Trophoblast cell (in vitro differentiated cells and primary cell): ENCODE measurements around the gene NRXN3.

Experiments
- DNase-seq, 2 donors: peaks; one replicate each; pipeline ENCODE4 v3.0.0-alpha.2; 2016
- H2AFZ ChIP-seq: 2 replicates; pipeline ENCODE4 v1.6.1; 2013; ENCODE audit warnings: low read length, moderate library complexity, mild to moderate bottlenecking; ENCODE audit not compliant: insufficient read depth, poor library complexity
- H2AK5ac ChIP-seq: 2 replicates; pipeline ENCODE4 v1.6.1; 2013; ENCODE audit warnings: mild to moderate bottlenecking, low read length
- H2BK120ac ChIP-seq: 2 replicates; pipeline ENCODE4 v1.6.1; 2013; ENCODE audit warnings: low read length, mild to moderate bottlenecking, moderate library complexity; ENCODE audit not compliant: insufficient read depth, poor library complexity
- H2BK12ac ChIP-seq: 2 replicates; pipeline ENCODE4 v1.6.1; 2013; ENCODE audit warnings: mild to moderate bottlenecking, low read length, moderate library complexity
- H2BK5ac ChIP-seq: 2 replicates; pipeline ENCODE4 v1.6.1; 2013; ENCODE audit warnings: low read length, low read depth, moderate library complexity, mild to moderate bottlenecking; ENCODE audit not compliant: poor library complexity
- H3K14ac ChIP-seq: 2 replicates; pipeline ENCODE4 v1.6.1; 2013; ENCODE audit warnings: mild to moderate bottlenecking, low read length
- H3K18ac ChIP-seq: 2 replicates; pipeline ENCODE4 v1.6.1; 2013; ENCODE audit warnings: mild to moderate bottlenecking, low read length
- H3K23ac ChIP-seq: 2 replicates; pipeline ENCODE4 v1.6.1; 2013; ENCODE audit warnings: low read length
- H3K27ac ChIP-seq: 2 replicates; pipeline ENCODE4 v1.5.1; 2013; ENCODE audit warnings: low read depth, mild to moderate bottlenecking, inconsistent platforms, low read length, moderate library complexity
- H3K27me3 ChIP-seq: 2 replicates; pipeline ENCODE4 v1.6.1; 2013; ENCODE audit warnings: inconsistent platforms, mild to moderate bottlenecking, low read length, moderate library complexity; ENCODE audit not compliant: insufficient read depth
- H3K36me3 ChIP-seq, 2 experiments: 1 replicate in 1 of 2; 2 replicates in 1 of 2; pipeline ENCODE4 v1.6.1; 2013; ENCODE audit warnings: low read length in 2 of 2, mild to moderate bottlenecking in 2 of 2, moderate library complexity in 1 of 2; ENCODE audit not compliant: insufficient read depth in 2 of 2, control insufficient read depth in 1 of 2
- H3K4ac ChIP-seq: 2 replicates; pipeline ENCODE4 v1.6.1; 2013; ENCODE audit warnings: low read depth, mild to moderate bottlenecking, low read length, moderate library complexity
- H3K4me1 ChIP-seq, 2 experiments: 1 replicate in 1 of 2; 2 replicates in 1 of 2; pipeline ENCODE4 v1.6.1; 2013; ENCODE audit warnings: low read length in 2 of 2, mild to moderate bottlenecking in 2 of 2, moderate library complexity in 1 of 2; ENCODE audit not compliant: insufficient read depth in 2 of 2, control insufficient read depth in 1 of 2
- H3K4me2 ChIP-seq: 2 replicates; pipeline ENCODE4 v1.6.1; 2013; ENCODE audit warnings: inconsistent platforms, mild to moderate bottlenecking, low read length, moderate library complexity
- H3K4me3 ChIP-seq: 2 replicates; pipeline ENCODE4 v1.5.1; 2013; ENCODE audit warnings: mild to moderate bottlenecking, low read depth, low read length, inconsistent platforms
- H3K79me1 ChIP-seq: one replicate; pipeline ENCODE4 v1.6.1; 2013; ENCODE audit warnings: low read length
- H3K79me2 ChIP-seq: 2 replicates; pipeline ENCODE4 v1.6.1; 2013; ENCODE audit warnings: low read length, mild to moderate bottlenecking; ENCODE audit not compliant: control insufficient read depth, insufficient read depth, poor library complexity
- H3K9ac ChIP-seq: 2 replicates; pipeline ENCODE4 v1.6.1; 2013; ENCODE audit warnings: mild to moderate bottlenecking, low read length
- H3K9me3 ChIP-seq: 2 replicates; pipeline ENCODE4 v1.6.1; 2013; ENCODE audit warnings: low read depth, mild to moderate bottlenecking, control low read depth, inconsistent platforms, low read length; ENCODE audit not compliant: insufficient read depth
- H4K12ac ChIP-seq: 2 replicates; pipeline ENCODE4 v1.6.1; 2013; ENCODE audit warnings: low read depth, mild to moderate bottlenecking, low read length, moderate library complexity
- H4K8ac ChIP-seq: 2 replicates; pipeline ENCODE4 v1.6.1; 2013; ENCODE audit warnings: low read depth, mild to moderate bottlenecking, low read length, moderate library complexity
- H4K91ac ChIP-seq: one replicate; pipeline ENCODE4 v1.6.1; 2013; ENCODE audit warnings: low read depth, mild to moderate bottlenecking, low read length, moderate library complexity
- WGBS: extraction: QIAGEN DNeasy Blood & Tissue Kit; methylation state at CpG from one replicate; pipeline ENCODE4 v1.1.7; 2013; ENCODE audit warnings: missing lambda C conversion rate; ENCODE audit not compliant: insufficient read length, insufficient coverage; ENCODE audit errors: extremely low coverage; 5-methylcytosine and 5-hydroxymethylcytosine counted together

NRXN3 gene

DNA sequence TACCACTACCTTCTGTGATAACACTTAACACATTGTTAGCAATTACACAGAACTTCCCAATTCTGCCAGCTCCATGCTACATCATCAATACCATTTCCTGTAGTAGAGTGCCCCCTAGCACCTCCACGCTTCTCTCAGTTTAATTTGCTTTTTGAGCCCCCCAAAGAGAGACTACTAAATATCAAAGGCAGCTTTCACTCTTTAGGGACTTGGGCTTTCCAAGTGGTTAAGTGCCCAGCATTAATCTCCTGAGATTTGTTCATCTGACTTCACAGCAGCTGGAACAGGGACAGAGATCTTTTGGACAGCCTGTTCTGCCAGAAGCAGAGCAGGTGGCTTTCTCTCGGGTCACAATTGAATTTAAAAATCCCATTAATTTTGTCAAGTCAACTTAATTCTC, 1086.2 kb downstream of the NRXN3 start:
- H3K14ac ChIP-seq, result no peak overlapping the region
- H2AFZ ChIP-seq, result no peak overlapping the region
- H3K4me2 ChIP-seq, result no peak overlapping the region
- no peak overlapping the region for H3K4ac ChIP-seq
- no peaks in the 10 kb centered on the region for H3K36me3 ChIP-seq
- no peaks in the 10 kb centered on the region for H3K4me1 ChIP-seq
- H3K27me3 ChIP-seq, result no peaks in the 10 kb centered on the region
- H2BK5ac ChIP-seq, result no peak overlapping the region
- H3K9me3 ChIP-seq, result no peaks in the 10 kb centered on the region
- H3K9ac ChIP-seq, result no peak overlapping the region
- no peak overlapping the region for H2BK12ac ChIP-seq
- no peak overlapping the region for H3K27ac ChIP-seq
- no peak overlapping the region for H4K12ac ChIP-seq
- no peak overlapping the region for H3K23ac ChIP-seq
- H3K79me1 ChIP-seq, result no peaks in the 10 kb centered on the region
- no peak overlapping the region for H4K91ac ChIP-seq
- no peak for DNase-seq
- no peak overlapping the region for H2BK120ac ChIP-seq
- no peak overlapping the region for H2AK5ac ChIP-seq
- H3K4me3 ChIP-seq, result no peak overlapping the region
- no CpG with 5 or more reads among the region's 2 CpGs for WGBS
- no peaks in the 10 kb centered on the region for H3K79me2 ChIP-seq
- H4K8ac ChIP-seq, result no peak overlapping the region
- H3K18ac ChIP-seq, result no peak overlapping the region

DNA sequence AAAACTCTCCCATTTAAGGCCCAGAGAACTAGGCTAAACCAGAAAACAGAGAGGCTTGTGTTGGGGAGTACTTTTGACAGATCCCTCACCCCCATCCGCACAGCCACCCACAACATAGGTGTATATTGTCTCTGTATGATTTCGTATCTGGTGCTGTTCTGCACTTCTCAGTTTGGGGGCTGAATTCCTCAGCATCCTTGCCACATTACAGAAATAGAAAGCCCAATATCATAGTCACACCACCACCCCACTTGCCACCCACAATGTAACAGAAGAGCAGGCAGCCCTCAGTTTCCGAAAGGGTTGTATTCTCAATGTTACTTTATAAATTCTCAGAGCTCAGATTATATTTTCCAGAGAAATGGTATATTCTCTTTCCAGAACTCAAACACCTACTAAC, 1090.2 kb downstream of the NRXN3 start:
- H3K9me3 ChIP-seq, result no peaks in the 10 kb centered on the region
- H3K4ac ChIP-seq, result no peak overlapping the region
- WGBS, result no CpG with 5 or more reads among the region's 3 CpGs
- no peak overlapping the region for H2AK5ac ChIP-seq
- no peak overlapping the region for H3K9ac ChIP-seq
- H2AFZ ChIP-seq, result no peak overlapping the region
- no peaks in the 10 kb centered on the region for H3K36me3 ChIP-seq
- no peak for DNase-seq
- no peak overlapping the region for H4K91ac ChIP-seq
- H3K14ac ChIP-seq, result no peak overlapping the region
- no peak overlapping the region for H3K23ac ChIP-seq
- H4K8ac ChIP-seq, result no peak overlapping the region
- no peak overlapping the region for H2BK5ac ChIP-seq
- H3K79me2 ChIP-seq, result no peaks in the 10 kb centered on the region
- no peak overlapping the region for H2BK120ac ChIP-seq
- H3K18ac ChIP-seq, result no peak overlapping the region
- H3K27me3 ChIP-seq, result no peaks in the 10 kb centered on the region
- H3K4me2 ChIP-seq, result no peak overlapping the region
- H3K27ac ChIP-seq, result no peak overlapping the region
- H3K4me3 ChIP-seq, result no peak overlapping the region
- no peak overlapping the region for H2BK12ac ChIP-seq
- no peak overlapping the region for H4K12ac ChIP-seq
- H3K79me1 ChIP-seq, result no peaks in the 10 kb centered on the region
- no peaks in the 10 kb centered on the region for H3K4me1 ChIP-seq

DNA sequence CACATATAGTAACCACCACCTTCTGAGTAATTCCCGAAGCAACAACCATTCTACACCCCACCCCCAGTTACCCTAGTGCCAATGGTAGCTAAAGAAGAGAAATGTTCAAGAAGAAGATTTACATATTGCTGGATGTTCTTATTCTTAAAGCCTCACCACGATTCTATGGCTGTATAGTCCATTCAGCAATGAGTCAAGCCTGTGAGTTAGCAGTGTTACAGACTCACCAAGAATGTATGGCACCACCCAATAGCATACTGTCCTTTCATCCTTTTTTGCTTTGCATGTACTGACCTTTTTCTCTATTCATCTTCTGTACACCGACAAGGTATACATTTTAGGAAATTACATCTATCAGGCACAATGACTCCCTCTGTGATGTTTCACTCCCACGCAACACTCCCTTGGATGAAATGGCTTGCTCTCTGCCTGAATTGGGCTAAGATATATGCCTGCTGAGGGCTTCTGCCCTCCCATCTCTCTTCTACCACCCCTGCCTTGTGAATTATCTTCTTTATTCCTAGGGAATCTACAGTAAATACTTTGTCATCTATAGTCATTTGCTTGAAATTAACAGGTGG, 1095.3 kb downstream of the NRXN3 start:
- no CpG with 5 or more reads among the region's 4 CpGs for WGBS
- no peak for DNase-seq

DNA sequence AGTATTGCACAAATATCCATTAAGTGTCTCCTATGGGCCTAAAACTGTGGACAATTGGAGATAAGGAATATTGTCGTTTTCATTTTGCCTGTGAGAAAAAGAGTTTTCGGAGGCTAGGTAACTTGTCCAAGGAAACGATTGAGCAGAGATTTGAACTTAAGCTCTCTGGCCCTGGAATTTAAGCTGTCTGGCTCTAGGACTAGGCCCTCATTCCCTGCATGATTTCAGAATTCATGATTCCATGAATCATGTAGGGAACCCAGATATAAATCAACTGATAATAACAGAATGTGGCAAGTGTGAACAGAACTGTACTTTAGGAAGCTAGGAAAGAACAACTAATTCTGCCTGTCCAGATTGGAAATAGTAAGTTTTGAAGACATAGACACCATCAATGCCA, 1100.2 kb downstream of the NRXN3 start:
- H2AK5ac ChIP-seq, result no peak overlapping the region
- H2BK12ac ChIP-seq, result no peak overlapping the region
- no peak overlapping the region for H2BK120ac ChIP-seq
- no peak overlapping the region for H4K8ac ChIP-seq
- H3K9ac ChIP-seq, result no peak overlapping the region
- no peak overlapping the region for H2BK5ac ChIP-seq
- H3K79me1 ChIP-seq, result no peaks in the 10 kb centered on the region
- H3K23ac ChIP-seq, result no peak overlapping the region
- H3K14ac ChIP-seq, result no peak overlapping the region
- no peaks in the 10 kb centered on the region for H3K27me3 ChIP-seq
- WGBS, result no CpG with 5 or more reads among the region's 3 CpGs
- H3K9me3 ChIP-seq, result no peaks in the 10 kb centered on the region
- H3K27ac ChIP-seq, result no peak overlapping the region
- no peak overlapping the region for H2AFZ ChIP-seq
- no peak overlapping the region for H3K4ac ChIP-seq
- H4K12ac ChIP-seq, result no peak overlapping the region
- H3K4me3 ChIP-seq, result no peak overlapping the region
- H3K36me3 ChIP-seq, result no peaks in the 10 kb centered on the region
- H3K4me1 ChIP-seq, result no peaks in the 10 kb centered on the region
- no peaks in the 10 kb centered on the region for H3K79me2 ChIP-seq
- no peak overlapping the region for H3K4me2 ChIP-seq
- DNase-seq, result peak; percentile 51 to 77
- H4K91ac ChIP-seq, result no peak overlapping the region
- no peak overlapping the region for H3K18ac ChIP-seq

More for the DNA sequence above, 1095.3 kb downstream of the NRXN3 start:
- H3K4me3 ChIP-seq, result no peak overlapping the region
- no peak overlapping the region for H3K14ac ChIP-seq
- no peak overlapping the region for H4K91ac ChIP-seq
- no peak overlapping the region for H3K18ac ChIP-seq
- no peak overlapping the region for H3K4ac ChIP-seq
- no peak overlapping the region for H2BK120ac ChIP-seq
- no peaks in the 10 kb centered on the region for H3K79me1 ChIP-seq
- H2BK5ac ChIP-seq, result no peak overlapping the region
- H2BK12ac ChIP-seq, result no peak overlapping the region
- no peak overlapping the region for H3K23ac ChIP-seq
- H3K79me2 ChIP-seq, result no peaks in the 10 kb centered on the region
- no peak overlapping the region for H3K27ac ChIP-seq
- no peak overlapping the region for H4K8ac ChIP-seq
- H3K9me3 ChIP-seq, result no peaks in the 10 kb centered on the region
- no peak overlapping the region for H3K9ac ChIP-seq
- H3K4me2 ChIP-seq, result no peak overlapping the region
- no peaks in the 10 kb centered on the region for H3K36me3 ChIP-seq
- no peak overlapping the region for H2AK5ac ChIP-seq
- no peaks in the 10 kb centered on the region for H3K27me3 ChIP-seq
- H2AFZ ChIP-seq, result no peak overlapping the region
- no peak overlapping the region for H4K12ac ChIP-seq
- no peaks in the 10 kb centered on the region for H3K4me1 ChIP-seq
